GM10266 (cell line): ENCODE data around the gene LCN15.
"Not testable (repeated sequence)": the region's sequence is repeated elsewhere in the genome, so short reads cannot be mapped to it uniquely, and the experiment has no call there.

ENCODE experiments used
- DNase-seq: peaks from one replicate; pipeline ENCODE4 v3.0.0; 2012; ENCODE audit errors: extremely low spot score
- CTCF ChIP-seq: IDR thresholded peaks from 2 replicates; pipeline ENCODE4 v1.5.1; 2012; ENCODE audit warnings: mild to moderate bottlenecking, low read depth; ENCODE audit not compliant: control insufficient read depth, insufficient read depth; ENCODE audit errors: missing control alignments

LCN15 gene

GRCh38 chr9:136792321-136793085 is 28.2 kb upstream of the LCN15 start:
- TF ChIP-seq CTCF: no peak
- no peak for DNase-seq

- peak; percentile 31 for DNase-seq
- TF ChIP-seq CTCF: peak; percentile 68
Observed at GRCh38 chr9:136791516-136792276, 27.4 kb upstream of the LCN15 start.

- peak; percentile 99 for DNase-seq
- TF ChIP-seq CTCF: no peak
Observed at GRCh38 chr9:136790640-136791515, 26.6 kb upstream of the LCN15 start, which contains the start of gene TMEM141. Gene TMEM141, plus strand, starts transcription at chr9:136791344. Its CDS starts 27 bp downstream, at chr9:136791371.

- no peak for TF ChIP-seq CTCF
- no peak for DNase-seq
Observed at GRCh38 chr9:136789523-136789937, 25.2 kb upstream of the LCN15 start.

GRCh38 chr9:136788644-136789522 is 24.6 kb upstream of the LCN15 start:
- not testable (repeated sequence) for DNase-seq

GRCh38 chr9:136787690-136788400 is 23.5 kb upstream of the LCN15 start:
- DNase-seq: peak; percentile 65
- TF ChIP-seq CTCF: peak; percentile 88

GRCh38 chr9:136786983-136787382 is 22.7 kb upstream of the LCN15 start:
- not testable (repeated sequence) for DNase-seq
